GM12892 (cell line): ENCODE measurements around the gene ZEB1.
"Not testable (repeated sequence)": the region's sequence is repeated elsewhere in the genome, so short reads cannot be mapped to it uniquely, and the experiment has no call there.

Experiments
- DNase-seq: peaks from one replicate; pipeline ENCODE4 v3.0.0; 2011; ENCODE audit not compliant: insufficient read length
- FAIRE-seq: peaks from 2 replicates; lab custom pipeline; 2011; peaks lifted over from hg19 to GRCh38; lab: Jason Lieb, UNC
- POLR2A ChIP-seq: IDR thresholded peaks from 2 replicates; pipeline ENCODE4 v1.6.1; 2011; ENCODE audit warnings: low read depth, low read length, control low read depth
- POLR2AphosphoS5 ChIP-seq: IDR thresholded peaks from 2 replicates; pipeline ENCODE4 v1.6.1; 2011; ENCODE audit warnings: low read depth, low read length, control low read depth
- TAF1 ChIP-seq: IDR thresholded peaks from 2 replicates; pipeline ENCODE4 v1.6.1; 2011; ENCODE audit warnings: low read depth, mild to moderate bottlenecking, control low read depth, low read length, borderline replicate concordance

The ZEB1 gene

DNA sequence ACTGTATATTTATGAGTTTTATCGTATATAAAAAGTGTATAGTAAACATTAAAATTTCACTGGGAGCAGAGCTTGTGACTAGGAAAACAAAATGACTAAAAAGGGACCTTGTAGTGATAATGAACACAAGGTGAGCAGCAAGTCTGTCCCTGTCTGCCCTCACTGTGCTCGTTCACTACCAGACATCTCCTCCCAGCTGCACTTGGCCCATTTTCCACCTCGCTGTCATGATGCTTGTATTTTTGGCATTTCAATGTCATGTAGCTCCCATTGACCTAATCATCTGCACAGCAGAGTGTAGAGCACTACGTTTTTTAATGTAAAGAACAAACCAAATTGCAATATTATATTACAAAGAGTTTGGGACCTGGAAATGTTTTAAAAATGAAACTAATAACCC, 207.2 kb downstream of the ZEB1 start:
- TF ChIP-seq POLR2A (no peak), TAF1 (no peak), POLR2AphosphoS5 (no peak)
- DNase-seq (no peak), FAIRE-seq (no peak)

DNA sequence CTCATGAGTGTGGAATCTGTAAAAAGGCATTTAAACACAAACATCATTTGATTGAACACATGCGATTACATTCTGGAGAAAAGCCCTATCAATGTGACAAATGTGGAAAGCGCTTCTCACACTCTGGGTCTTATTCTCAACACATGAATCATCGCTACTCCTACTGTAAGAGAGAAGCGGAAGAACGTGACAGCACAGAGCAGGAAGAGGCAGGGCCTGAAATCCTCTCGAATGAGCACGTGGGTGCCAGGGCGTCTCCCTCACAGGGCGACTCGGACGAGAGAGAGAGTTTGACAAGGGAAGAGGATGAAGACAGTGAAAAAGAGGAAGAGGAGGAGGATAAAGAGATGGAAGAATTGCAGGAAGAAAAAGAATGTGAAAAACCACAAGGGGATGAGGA, 207.7 kb downstream of the ZEB1 start:
- TF ChIP-seq TAF1 (no peak), POLR2AphosphoS5 (no peak), POLR2A (no peak)
- DNase-seq, result no peak
- no peak for FAIRE-seq

DNA sequence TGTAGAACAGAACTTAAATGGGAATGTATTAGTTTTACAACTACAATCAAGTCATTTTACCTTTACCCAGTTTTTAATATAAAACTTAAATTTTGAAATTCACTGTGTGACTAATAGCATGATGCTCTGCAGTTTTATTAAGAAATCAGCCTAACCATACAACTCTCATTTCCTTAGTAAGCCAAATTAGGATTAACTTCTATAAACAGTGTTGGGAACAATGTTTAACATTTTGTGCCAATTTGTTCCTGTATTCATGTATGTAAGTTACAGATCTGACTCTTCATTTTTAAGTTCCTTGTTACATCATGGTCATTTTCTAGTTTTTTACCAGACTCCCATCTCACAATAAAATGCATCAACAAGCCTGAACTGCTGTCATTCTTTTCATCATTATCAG, 209.8 kb downstream of the ZEB1 start:
- DNase-seq (no peak), FAIRE-seq (no peak)
- TF ChIP-seq TAF1, result no peak
- TF ChIP-seq POLR2AphosphoS5, result no peak
- no peak for TF ChIP-seq POLR2A

DNA sequence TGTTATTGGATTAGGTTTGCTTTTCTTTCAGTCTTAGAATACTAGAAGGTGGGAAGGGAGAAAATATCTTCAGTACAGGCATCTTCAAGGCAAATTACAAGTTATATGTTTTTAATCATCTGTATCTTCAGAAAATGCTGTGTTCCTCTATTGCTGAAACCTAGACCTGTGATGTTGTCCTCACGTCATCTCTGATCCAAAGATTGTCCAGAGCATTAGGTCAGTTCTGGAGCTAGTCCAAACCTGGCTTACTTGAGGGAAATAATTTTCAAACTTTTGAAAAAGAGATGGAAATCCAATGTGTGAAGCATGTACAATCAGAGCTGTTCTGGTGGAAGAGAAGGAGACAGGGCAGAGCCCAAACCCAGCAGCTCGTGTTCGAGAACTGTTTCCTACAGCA, 217.3 kb downstream of the ZEB1 start:
- DNase-seq, result no peak
- no peak for FAIRE-seq
- TF ChIP-seq POLR2A (no peak), POLR2AphosphoS5 (no peak), TAF1 (no peak)

DNA sequence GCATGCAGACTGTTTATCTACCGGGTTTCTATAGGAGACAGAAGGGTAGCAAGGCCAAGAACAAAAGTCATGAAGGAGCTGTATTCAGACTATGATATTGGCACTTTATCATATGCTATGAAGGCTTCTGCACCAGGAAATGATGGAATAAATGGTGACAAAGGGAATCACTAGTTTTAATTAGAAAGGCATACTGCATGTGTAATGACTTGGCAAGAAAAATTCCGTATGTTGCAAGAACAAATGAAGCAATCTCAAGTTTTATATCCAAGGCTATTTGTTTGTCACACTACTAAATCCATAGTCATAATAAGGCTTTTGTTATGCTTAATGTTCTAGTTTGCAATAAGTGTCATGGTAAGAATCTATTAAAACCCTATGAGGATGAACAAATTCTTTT, 230.9 kb downstream of the ZEB1 start:
- FAIRE-seq, result no peak
- no peak for TF ChIP-seq POLR2AphosphoS5
- no peak for TF ChIP-seq TAF1
- TF ChIP-seq POLR2A, result no peak

DNA sequence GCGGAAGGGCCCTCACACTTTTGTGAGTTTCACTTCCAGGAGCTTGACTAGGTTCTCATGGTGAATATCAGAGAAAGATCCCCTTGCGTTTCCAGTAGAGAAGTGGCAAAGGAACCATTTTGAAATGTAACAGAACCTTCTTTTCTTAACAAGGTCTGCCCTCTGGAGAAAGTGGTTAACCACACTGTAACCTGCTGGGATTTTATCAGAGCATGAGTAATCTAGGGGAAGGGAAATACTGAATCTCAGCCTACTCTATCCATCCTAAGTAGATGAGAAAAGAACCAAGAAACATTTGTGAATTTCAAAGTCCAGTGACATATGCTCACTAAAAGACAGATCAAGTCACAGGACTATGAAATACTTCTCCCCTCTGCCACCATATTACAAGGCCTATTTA, 235.5 kb downstream of the ZEB1 start:
- TF ChIP-seq POLR2AphosphoS5 (no peak), POLR2A (no peak), TAF1 (no peak)
- FAIRE-seq, result no peak

More for the DNA sequence above, 230.9 kb downstream of the ZEB1 start:
- DNase-seq, result no peak

DNA sequence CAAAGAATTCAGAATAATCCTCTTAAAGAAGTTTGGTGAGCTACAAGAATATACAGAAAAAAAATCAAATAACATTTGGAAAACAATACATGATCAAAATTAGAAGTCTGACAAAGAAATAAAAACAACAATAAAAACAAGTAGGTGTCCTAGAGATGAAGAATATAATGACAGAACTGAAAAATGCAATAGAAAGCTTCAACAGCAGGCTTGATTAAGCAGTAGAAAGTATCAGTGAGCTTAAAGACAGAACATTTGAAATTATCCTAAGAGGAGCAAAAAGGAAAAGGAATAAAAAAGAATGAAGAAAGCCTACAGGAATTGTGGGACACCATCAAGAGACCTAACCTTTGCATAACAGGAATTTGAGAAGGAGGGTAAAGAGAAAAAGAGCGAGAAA, 238.8 kb downstream of the ZEB1 start:
- no peak for DNase-seq
- TF ChIP-seq TAF1 (no peak), POLR2A (no peak), POLR2AphosphoS5 (no peak)
- no peak for FAIRE-seq

More for the DNA sequence above, 235.5 kb downstream of the ZEB1 start:
- DNase-seq, result no peak

DNA sequence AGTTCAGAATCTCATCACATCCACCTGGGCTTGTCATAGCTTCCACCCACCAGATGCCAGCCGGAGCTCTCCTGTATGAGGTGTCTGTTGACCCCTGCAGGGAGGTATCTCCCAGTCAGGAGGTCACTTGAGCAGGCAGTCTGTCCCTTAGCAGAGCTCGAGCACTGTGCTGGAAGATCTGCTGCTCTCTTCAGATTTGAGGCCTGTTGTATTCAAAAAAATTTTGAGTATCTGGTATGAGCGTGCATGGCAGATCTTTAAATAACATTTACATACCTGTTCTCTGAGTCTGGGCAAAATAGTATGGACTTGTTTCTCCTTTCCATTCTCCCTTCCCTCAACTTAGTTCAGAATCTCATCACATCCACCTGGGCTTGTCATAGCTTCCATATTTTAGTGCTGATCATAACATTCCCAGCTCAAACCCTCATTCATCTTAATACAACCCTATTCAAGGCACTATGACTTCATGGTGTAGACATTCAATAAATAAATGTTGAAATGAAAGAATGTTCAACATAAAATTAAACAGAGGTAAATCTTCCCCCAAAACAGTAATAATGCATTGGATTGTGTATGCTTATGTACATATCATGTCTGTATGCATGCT, 249.3 kb downstream of the ZEB1 start:
- not testable (repeated sequence) for DNase-seq, FAIRE-seq

DNA sequence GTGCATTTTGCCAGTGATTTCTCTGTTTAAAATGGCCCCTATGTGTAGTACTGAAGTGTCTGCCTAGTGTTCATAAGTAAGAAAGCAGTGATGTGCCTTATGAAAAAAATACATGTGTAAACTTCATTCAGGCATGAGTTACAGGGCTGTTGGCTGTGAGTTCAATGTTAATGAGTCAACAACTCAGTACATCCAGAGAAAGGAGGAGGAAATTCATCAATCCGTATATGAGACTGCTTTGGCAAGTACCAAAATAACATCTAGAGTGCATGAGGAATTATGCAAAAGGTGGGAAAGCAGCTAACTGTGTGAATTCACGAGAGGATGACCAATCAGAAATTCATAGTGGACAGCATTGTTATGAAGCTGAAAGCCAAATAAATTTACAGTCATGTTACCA, 255.6 kb downstream of the ZEB1 start:
- TF ChIP-seq TAF1 (no peak), POLR2AphosphoS5 (no peak), POLR2A (no peak)
- no peak for FAIRE-seq

DNA sequence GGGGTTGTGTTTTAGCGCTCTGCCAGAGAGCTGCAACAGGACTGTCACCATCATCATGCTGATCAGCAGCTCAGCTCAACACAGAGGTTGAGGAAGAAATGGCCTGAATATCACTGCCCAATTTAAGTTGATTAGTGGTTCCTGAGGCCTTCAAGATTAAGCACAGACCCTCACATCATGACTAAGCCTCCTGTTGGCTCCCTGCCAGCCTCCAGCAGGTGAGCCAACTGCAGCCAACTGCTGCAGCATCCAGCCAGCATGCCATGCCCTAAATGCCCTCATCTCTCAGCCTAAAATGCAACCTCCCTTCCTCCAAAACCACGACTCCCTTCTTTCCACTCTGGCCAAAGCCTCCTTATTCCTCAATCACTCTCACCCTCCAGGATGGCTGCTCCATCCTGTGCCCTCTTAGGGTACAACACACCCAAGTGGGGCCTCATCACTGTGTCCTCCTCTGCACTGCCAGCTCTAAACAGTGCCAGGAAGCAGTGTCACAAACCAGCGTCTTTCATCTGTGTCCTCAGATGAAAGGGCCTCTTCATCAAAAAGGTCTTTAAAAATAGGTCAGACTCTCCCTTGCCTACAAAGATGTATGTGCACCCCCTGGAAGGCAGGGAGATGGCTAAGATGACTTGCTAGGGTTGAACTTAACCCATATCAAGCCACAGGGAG, 259.3 kb downstream of the ZEB1 start:
- no peak for TF ChIP-seq POLR2A
- TF ChIP-seq TAF1, result no peak
- TF ChIP-seq POLR2AphosphoS5, result no peak
- FAIRE-seq (no peak), DNase-seq (no peak)

More for the DNA sequence above, 255.6 kb downstream of the ZEB1 start:
- no peak for DNase-seq

DNA sequence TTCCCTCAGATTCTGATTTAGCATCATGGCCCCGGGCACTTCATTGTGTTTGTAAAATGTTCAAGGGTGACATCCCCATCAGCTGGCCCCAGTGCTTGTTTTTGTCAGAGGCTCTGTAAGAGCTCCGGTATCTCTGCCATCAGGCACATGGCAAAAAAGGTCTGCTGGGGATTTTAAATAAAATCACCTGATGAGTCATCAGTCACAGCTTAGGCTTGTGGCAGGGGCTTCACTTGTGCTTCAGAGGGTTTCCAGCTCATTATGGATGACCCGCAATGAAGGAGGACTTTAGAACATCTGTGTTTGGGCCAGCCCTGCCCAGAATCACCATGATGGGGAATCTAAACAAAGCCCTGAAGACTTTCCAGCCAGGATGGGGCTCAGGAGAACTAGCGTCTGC, 259.9 kb downstream of the ZEB1 start:
- DNase-seq, result no peak
- no peak for FAIRE-seq
- TF ChIP-seq TAF1, result no peak
- TF ChIP-seq POLR2A, result no peak
- no peak for TF ChIP-seq POLR2AphosphoS5
